NB4 (cell line): ENCODE data around the gene DAB1.

ENCODE experiments used
- DNase-seq: peaks from one replicate; pipeline ENCODE4 v3.0.0; 2010; ENCODE audit warnings: low read depth
- H3K4me3 ChIP-seq: one replicate; pipeline ENCODE4 v1.5.1; 2011; ENCODE audit warnings: mild to moderate bottlenecking, low read depth, low read length, moderate library complexity
- CTCF ChIP-seq: IDR thresholded peaks from one replicate; pipeline ENCODE4 v1.5.1; 2012; ENCODE audit warnings: low read depth, low read length
- MAX ChIP-seq: IDR thresholded peaks from 2 replicates; pipeline ENCODE4 v1.6.1; 2011; ENCODE audit warnings: low read depth, low read length
- MYC ChIP-seq: IDR thresholded peaks from 2 replicates; pipeline ENCODE4 v1.6.1; 2011; ENCODE audit warnings: low read depth, low read length
- POLR2A ChIP-seq: IDR thresholded peaks from 2 replicates; pipeline ENCODE4 v1.6.1; 2011; ENCODE audit warnings: mild to moderate bottlenecking; ENCODE audit not compliant: insufficient read length; ENCODE audit errors: extremely low read depth

Gene DAB1

GRCh38 chr1:57464756-57465155 is 40.9 kb upstream of the DAB1 start:
- H3K4me3 ChIP-seq, result no peak overlapping the region
- TF ChIP-seq MAX, result no peak
- no peak for TF ChIP-seq POLR2A
- TF ChIP-seq MYC, result no peak
- TF ChIP-seq CTCF, result no peak
- no peak for DNase-seq

DNA sequence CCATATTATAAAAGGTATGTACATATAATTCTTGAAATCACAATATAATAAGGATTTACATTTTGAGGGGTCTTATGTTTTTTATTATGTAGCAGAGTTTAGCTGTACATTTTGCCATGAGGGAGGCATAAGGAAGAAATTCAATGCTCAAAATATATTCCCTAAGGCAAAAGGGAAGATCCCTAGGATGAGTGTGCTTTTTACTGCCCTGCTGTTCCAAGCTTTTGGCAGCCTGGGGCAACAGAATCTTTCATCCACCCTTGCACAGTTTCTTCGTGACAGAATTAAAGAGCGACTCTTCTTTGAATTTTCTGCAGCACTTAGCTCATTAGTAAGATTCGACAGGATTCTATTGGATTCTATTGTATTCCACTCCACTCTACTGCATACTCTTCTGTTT is 39.5 kb upstream of the DAB1 start:
- no peak overlapping the region for H3K4me3 ChIP-seq
- DNase-seq, result no peak
- TF ChIP-seq MYC, result no peak
- TF ChIP-seq POLR2A, result no peak
- TF ChIP-seq CTCF, result no peak
- no peak for TF ChIP-seq MAX

GRCh38 chr1:57461405-57461804 is 37.5 kb upstream of the DAB1 start:
- TF ChIP-seq MAX (no peak), CTCF (no peak), MYC (no peak), POLR2A (no peak)
- H3K4me3 ChIP-seq, result no peak overlapping the region
- DNase-seq, result no peak

DNA sequence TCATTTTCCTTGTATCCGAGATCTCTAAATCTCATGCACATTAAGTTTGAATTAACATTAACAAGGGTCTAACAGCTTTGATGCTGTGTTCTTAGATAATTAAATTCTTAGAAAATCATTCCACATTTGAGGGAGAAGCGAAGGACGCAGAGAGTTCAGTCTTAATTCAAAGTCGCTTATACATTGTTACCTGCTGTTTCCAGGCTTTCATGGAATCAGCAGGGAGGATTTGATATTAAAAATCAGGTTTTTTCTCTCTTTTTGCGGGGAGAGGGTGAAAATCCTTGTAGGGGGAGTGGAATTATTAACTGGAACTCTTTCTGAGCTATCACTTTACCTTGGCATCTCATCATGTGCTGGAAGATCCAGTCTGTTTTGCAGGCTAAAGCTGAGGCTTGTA is 27.7 kb upstream of the DAB1 start:
- no peak for TF ChIP-seq CTCF
- no peak for TF ChIP-seq MYC
- TF ChIP-seq MAX, result no peak
- no peak for TF ChIP-seq POLR2A
- DNase-seq, result no peak
- H3K4me3 ChIP-seq, result no peak overlapping the region

- no peak for TF ChIP-seq MYC
- TF ChIP-seq MAX, result no peak
- no peak for TF ChIP-seq CTCF
- no peak for TF ChIP-seq POLR2A
- no peak overlapping the region for H3K4me3 ChIP-seq
- no peak for DNase-seq
Measured at GRCh38 chr1:57450981-57451380, 27.1 kb upstream of the DAB1 start.

GRCh38 chr1:57447551-57447950 is 23.7 kb upstream of the DAB1 start:
- no peak for DNase-seq
- TF ChIP-seq MYC (no peak), CTCF (no peak), POLR2A (no peak), MAX (no peak)
- no peak overlapping the region for H3K4me3 ChIP-seq
